ENCODE results near the gene RNLS. TPM values are rescaled to one million over a fixed set of nuclear protein-coding genes. Genes with fewer than 3 reads are reported as not detected.

Gene RNLS
- total and polyA plus RNA-seq, 2 of the 8 experiments (the other 6 are each of a cell fraction or from before 2014, with no cell fraction given): 7.5 to 12.7 TPM

DNA sequence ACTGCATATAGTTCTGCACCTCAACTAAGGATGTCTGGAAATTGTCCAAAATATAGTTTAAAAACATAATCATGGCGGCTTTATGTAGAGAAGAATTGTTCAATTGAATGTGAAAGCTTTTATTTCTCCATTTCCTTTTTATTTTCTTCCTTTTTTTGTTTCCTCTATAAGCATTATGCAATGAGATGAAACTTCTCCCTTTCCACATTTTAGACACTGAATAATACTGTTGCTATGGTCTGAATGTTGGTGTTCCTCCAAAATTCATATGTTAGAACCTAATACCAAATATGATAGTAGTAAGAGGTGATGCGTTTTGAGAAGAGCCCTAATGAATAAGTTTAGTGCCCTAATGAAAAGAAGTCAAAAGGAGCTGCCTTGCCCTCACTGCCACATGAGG, 175.0 kb downstream of the RNLS start (continued):
- TF ChIP-seq MAFK (IDR thresholded peaks at IDR 0.05; ENCODE audit: low read depth, low read length): no peak
